Activated CD8-positive, alpha-beta memory T cell treated with anti-CD3 and anti-CD28 coated beads, Interleukin-2, amount 50 U/mL, for 24 hours (primary cell): ENCODE results near the gene CCSER1.

Experiments
- DNase-seq: peaks from one replicate; pipeline ENCODE4 v3.0.0-alpha.2; 2020; ENCODE audit errors: extremely low read depth

CCSER1 gene

GRCh38 chr4:90951037-90951436 is 823.8 kb downstream of the CCSER1 start:
- no peak for DNase-seq

GRCh38 chr4:90958256-90958895 is 831.2 kb downstream of the CCSER1 start:
- DNase-seq: no peak

GRCh38 chr4:90960433-90960832 is 833.2 kb downstream of the CCSER1 start:
- DNase-seq: no peak

GRCh38 chr4:90960840-90961239 is 833.6 kb downstream of the CCSER1 start:
- DNase-seq: no peak

GRCh38 chr4:90970021-90970420 is 842.8 kb downstream of the CCSER1 start:
- no peak for DNase-seq

- DNase-seq: no peak
These were observed 850.5 kb downstream of the CCSER1 start for GRCh38 chr4:90977726-90978125.

- no peak for DNase-seq
These were observed 852.4 kb downstream of the CCSER1 start for GRCh38 chr4:90979556-90979955.

- DNase-seq: no peak
These were observed 855.6 kb downstream of the CCSER1 start for GRCh38 chr4:90982813-90983212.

GRCh38 chr4:90990284-90990683 is 863.1 kb downstream of the CCSER1 start:
- DNase-seq: no peak

GRCh38 chr4:90992213-90992612 is 865.0 kb downstream of the CCSER1 start:
- DNase-seq: no peak

- DNase-seq: no peak
These were observed 867.8 kb downstream of the CCSER1 start for GRCh38 chr4:90994851-90995574.

GRCh38 chr4:90995996-90996395 is 868.8 kb downstream of the CCSER1 start:
- no peak for DNase-seq

- DNase-seq: no peak
These were observed 869.6 kb downstream of the CCSER1 start for GRCh38 chr4:90996813-90997212.

- no peak for DNase-seq
These were observed 888.7 kb downstream of the CCSER1 start for GRCh38 chr4:91015861-91016260.

GRCh38 chr4:91019513-91019912 is 892.3 kb downstream of the CCSER1 start:
- no peak for DNase-seq

- no peak for DNase-seq
These were observed 898.3 kb downstream of the CCSER1 start for GRCh38 chr4:91025241-91026148.

GRCh38 chr4:91028228-91028627 is 901.0 kb downstream of the CCSER1 start:
- DNase-seq: no peak

GRCh38 chr4:91031761-91032160 is 904.6 kb downstream of the CCSER1 start:
- DNase-seq: no peak

- DNase-seq: no peak
These were observed 905.7 kb downstream of the CCSER1 start for GRCh38 chr4:91032725-91033445.

GRCh38 chr4:91035276-91035675 is 908.1 kb downstream of the CCSER1 start:
- DNase-seq: no peak

- DNase-seq: no peak
These were observed 910.8 kb downstream of the CCSER1 start for GRCh38 chr4:91037951-91038350.

GRCh38 chr4:91057871-91058270 is 930.7 kb downstream of the CCSER1 start:
- no peak for DNase-seq
